Measurements from ENCODE around the gene PROCR. TPM values are rescaled to one million over a fixed set of nuclear protein-coding genes. Genes with fewer than 3 reads are reported as not detected.
A peak's percentile ranks its signal among the peaks of the same experiment; 100 is the strongest.
"Not testable (repeated sequence)": the region's sequence is repeated elsewhere in the genome, so short reads cannot be mapped to it uniquely, and the experiment has no call there.

Gene PROCR
- total and polyA plus RNA-seq, 5 donors from 2014 or later: 1.00 to 3.7 (median 1.7) TPM; not detected in 1

DNA sequence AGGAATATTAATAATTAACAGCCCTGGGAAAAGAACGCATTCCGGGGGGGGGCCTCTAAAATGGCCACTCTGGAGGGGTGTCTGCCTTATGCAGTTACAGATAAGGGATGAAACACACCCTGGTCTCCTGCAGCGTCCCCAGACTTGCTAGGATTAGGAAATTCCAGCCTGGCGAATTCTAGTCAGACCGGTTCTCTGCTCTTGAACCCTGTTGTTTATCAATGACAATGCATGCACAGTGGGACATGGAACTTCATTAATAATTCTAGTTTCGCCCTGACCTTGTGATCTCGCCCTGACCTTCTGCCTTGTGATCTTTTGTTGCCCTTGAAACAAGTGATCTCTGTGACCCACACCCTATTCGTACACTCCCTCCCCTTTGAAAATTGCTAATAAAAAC is 17.4 kb downstream of the PROCR start:
- not testable (repeated sequence) for ATAC-seq (ENCODE audit: low read depth in 2 of 2); H3K9me3 ChIP-seq (ENCODE audit: control insufficient read depth in 2 of 2, low read length in 2 of 2); H3K4me1 ChIP-seq (ENCODE audit: control insufficient read depth, insufficient read depth, low read length, poor library complexity, severe bottlenecking); H3K27me3 Mint-ChIP-seq; H3K4me1 Mint-ChIP-seq; H3K4me3 Mint-ChIP-seq; H3K27ac Mint-ChIP-seq; H3K9me3 Mint-ChIP-seq; DNase-seq; H3K36me3 ChIP-seq (ENCODE audit: control insufficient read depth, insufficient read depth, low read length); H3K27me3 ChIP-seq (ENCODE audit: control insufficient read depth, insufficient read depth, low read length); H3K4me3 ChIP-seq (ENCODE audit: low read depth, low read length); H3K27ac ChIP-seq (ENCODE audit: insufficient read depth, low read length, poor library complexity, severe bottlenecking)
- H3K36me3 Mint-ChIP-seq: peaks cover 27% of the 10 kb centered on the region

DNA sequence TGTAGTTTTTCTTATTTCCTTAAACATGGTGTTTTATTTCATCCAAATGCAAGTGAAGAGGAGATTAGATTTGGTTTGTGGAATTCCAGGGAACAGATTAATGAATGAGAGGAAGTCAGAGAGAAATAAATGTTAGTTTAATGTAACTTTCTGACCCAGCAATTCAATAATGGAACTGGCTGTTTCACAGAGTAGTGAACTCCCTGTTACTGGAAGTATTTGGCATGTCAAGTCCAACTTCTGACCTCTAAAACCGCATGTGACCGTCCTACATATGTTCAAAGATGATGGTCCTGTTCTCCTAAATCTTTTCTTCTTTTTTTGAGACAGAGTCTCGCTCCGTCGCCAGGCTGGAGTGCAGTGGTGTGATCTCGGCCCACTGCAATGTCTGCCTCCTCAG is 18.7 kb downstream of the PROCR start:
- Mint-ChIP-seq H3K4me1 (peaks cover 0 to 5% (median 3%) of the 10 kb centered on the region in 4 donors), H3K36me3 (peaks cover 23% of the 10 kb centered on the region), H3K27ac (peak overlapping the region in 1 of 3 donors; percentile 18), H3K4me3 (no peak overlapping the region), H3K27me3 (no peaks in the 10 kb centered on the region), H3K9me3 (peaks cover 0 to 9% (median 0%) of the 10 kb centered on the region in 7 donors)
- H3K4me3 ChIP-seq (ENCODE audit: low read depth, low read length): no peak overlapping the region
- no peaks in the 10 kb centered on the region for H3K4me1 ChIP-seq (ENCODE audit: control insufficient read depth, insufficient read depth, low read length, poor library complexity, severe bottlenecking)
- DNase-seq (no peak), ATAC-seq (ENCODE audit: low read depth in 2 of 2) (no peak)
- no peaks in the 10 kb centered on the region for H3K27me3 ChIP-seq (ENCODE audit: control insufficient read depth, insufficient read depth, low read length)
- H3K27ac ChIP-seq (ENCODE audit: insufficient read depth, low read length, poor library complexity, severe bottlenecking): no peak overlapping the region
- H3K9me3 ChIP-seq (ENCODE audit: control insufficient read depth in 2 of 2, low read length in 2 of 2): no peaks in the 10 kb centered on the region
- H3K36me3 ChIP-seq (ENCODE audit: control insufficient read depth, insufficient read depth, low read length): no peaks in the 10 kb centered on the region

DNA sequence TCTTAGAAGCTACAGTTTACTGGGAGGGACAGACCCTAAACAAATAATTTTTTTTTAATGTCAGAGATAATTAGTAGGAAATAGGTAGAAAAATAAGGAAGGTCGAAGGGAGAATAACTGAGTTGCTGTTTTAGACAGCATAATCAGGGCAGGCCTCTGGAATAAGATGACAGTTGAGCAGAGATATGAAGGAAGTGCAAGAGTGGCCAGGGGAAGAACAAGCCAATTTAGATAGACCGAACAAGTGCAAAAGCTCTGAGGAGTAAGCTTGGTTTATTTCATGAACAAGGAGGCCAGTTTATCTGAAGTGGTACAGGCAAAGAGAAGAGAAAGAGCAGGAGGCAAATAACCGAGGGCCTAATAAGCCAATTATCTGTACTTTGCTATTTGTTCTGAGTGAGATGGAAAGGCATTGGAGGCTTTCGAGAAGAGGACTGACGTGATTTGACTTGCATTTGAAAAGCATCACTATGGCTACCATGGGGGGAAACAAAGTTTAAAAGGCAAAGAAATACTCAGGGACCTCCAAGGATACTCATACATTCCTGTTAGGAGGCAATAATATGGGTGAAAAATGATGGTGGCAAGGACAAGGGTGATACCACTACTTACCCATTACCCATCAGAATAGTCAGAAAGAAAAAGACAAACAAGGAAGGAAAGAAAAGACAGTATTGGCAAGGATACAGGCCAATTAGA is 19.7 kb downstream of the PROCR start:
- Histone ChIP-seq H3K4me1 (ENCODE audit: control insufficient read depth, insufficient read depth, low read length, poor library complexity, severe bottlenecking) (no peaks in the 10 kb centered on the region), H3K36me3 (ENCODE audit: control insufficient read depth, insufficient read depth, low read length) (no peaks in the 10 kb centered on the region), H3K27me3 (ENCODE audit: control insufficient read depth, insufficient read depth, low read length) (no peaks in the 10 kb centered on the region), H3K27ac (ENCODE audit: insufficient read depth, low read length, poor library complexity, severe bottlenecking) (no peak overlapping the region), H3K9me3 (ENCODE audit: control insufficient read depth in 2 of 2, low read length in 2 of 2) (peaks cover 5 to 8% of the 10 kb centered on the region in 2 experiments), H3K4me3 (ENCODE audit: low read depth, low read length) (no peak overlapping the region)
- H3K4me3 Mint-ChIP-seq: no peak overlapping the region
- H3K27ac Mint-ChIP-seq: peak overlapping the region in 1 of 3 donors; percentile 72
- peaks cover 0 to 9% (median 3%) of the 10 kb centered on the region in 7 donors for H3K9me3 Mint-ChIP-seq
- peaks cover 0 to 5% (median 3%) of the 10 kb centered on the region in 4 donors for H3K4me1 Mint-ChIP-seq
- H3K27me3 Mint-ChIP-seq: no peaks in the 10 kb centered on the region
- DNase-seq (no peak), ATAC-seq (ENCODE audit: low read depth in 2 of 2) (no peak)
- peaks cover 23% of the 10 kb centered on the region for H3K36me3 Mint-ChIP-seq

DNA sequence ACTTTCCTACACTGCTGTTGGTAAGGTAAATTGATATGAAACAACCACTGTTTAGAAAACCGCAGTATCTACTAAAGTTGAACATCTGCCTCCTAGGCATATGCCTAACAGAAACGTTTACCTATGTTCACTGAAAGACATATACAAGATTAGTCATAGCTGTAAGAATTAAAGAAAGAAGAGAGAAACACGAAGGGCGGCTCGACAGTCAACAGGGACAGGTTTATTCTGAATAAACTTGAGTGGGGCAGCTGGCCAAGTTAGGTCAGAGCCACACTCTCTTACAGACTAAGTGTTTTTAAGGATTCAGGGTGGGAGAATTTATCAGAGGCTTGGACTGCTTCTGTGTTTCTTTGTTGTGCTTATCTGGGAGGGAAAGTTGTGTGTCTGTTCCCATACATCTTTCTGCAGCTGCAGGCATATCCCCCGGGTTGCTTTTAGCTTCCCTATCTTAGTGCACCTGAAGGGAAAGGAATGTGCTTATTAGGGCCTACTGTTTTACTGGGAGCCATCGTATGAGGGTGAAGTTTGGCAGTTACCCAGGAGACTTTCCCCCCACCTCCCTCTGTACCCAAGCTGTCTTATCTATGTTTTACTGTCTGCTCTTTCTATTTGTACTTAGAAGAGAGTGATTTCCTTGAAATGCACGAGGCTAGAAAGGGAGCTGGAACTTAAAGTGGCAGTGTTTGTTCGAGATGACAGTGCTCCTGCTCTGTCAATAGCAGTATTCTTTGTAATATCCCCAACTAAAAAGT is 20.4 kb downstream of the PROCR start:
- H3K4me1 ChIP-seq (ENCODE audit: control insufficient read depth, insufficient read depth, low read length, poor library complexity, severe bottlenecking): no peaks in the 10 kb centered on the region
- Mint-ChIP-seq H3K4me3 (no peak overlapping the region), H3K4me1 (peaks cover 0 to 5% (median 3%) of the 10 kb centered on the region in 4 donors), H3K9me3 (peaks cover 0 to 13% (median 10%) of the 10 kb centered on the region in 7 donors), H3K27ac (no peak overlapping the region), H3K27me3 (no peaks in the 10 kb centered on the region), H3K36me3 (peaks cover 29% of the 10 kb centered on the region)
- H3K27me3 ChIP-seq (ENCODE audit: control insufficient read depth, insufficient read depth, low read length): no peaks in the 10 kb centered on the region
- no peak overlapping the region for H3K27ac ChIP-seq (ENCODE audit: insufficient read depth, low read length, poor library complexity, severe bottlenecking)
- peaks cover 8 to 13% of the 10 kb centered on the region in 2 experiments for H3K9me3 ChIP-seq (ENCODE audit: control insufficient read depth in 2 of 2, low read length in 2 of 2)
- ATAC-seq (ENCODE audit: low read depth in 2 of 2) (no peak), DNase-seq (no peak)
- no peaks in the 10 kb centered on the region for H3K36me3 ChIP-seq (ENCODE audit: control insufficient read depth, insufficient read depth, low read length)
- no peak overlapping the region for H3K4me3 ChIP-seq (ENCODE audit: low read depth, low read length)

DNA sequence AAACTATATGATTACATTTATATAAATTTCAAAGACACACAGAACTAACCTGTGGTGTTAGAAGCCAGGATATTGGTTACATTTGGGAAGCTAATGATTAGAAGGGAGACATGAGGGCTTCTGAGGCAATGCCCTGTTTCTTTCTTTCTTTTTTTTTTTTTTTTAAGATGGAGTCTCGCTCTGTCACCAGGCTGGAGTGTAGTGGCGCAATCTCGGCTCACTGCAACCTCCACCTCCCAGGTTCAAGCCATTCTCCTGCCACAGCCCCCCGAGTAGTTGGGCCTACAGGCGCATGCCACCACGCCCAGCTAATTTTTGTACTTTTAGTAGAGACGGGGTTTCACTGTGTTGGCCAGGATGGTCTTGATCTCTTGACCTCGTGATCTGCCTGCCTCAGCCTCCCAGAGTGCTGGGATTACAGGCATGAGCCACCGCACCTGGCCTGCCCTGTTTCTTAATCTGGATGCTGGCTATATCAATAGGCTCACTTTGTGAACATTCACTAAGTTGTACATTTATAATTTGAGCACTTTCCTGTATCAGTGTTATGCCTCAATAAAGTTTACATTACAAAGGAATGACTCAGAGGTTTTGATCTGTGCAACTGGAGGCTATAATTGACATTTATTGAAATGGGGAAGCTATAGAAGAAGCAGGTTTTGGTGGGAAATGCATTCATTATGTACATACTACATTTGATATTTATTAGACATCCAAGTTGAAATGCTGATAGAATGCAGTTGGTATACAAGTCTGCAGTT is 21.3 kb downstream of the PROCR start:
- not testable (repeated sequence) for H3K27ac Mint-ChIP-seq; H3K27me3 Mint-ChIP-seq; H3K4me3 Mint-ChIP-seq; ATAC-seq (ENCODE audit: low read depth in 2 of 2); H3K4me1 Mint-ChIP-seq; H3K36me3 ChIP-seq (ENCODE audit: control insufficient read depth, insufficient read depth, low read length); H3K27me3 ChIP-seq (ENCODE audit: control insufficient read depth, insufficient read depth, low read length); DNase-seq; H3K4me1 ChIP-seq (ENCODE audit: control insufficient read depth, insufficient read depth, low read length, poor library complexity, severe bottlenecking); H3K27ac ChIP-seq (ENCODE audit: insufficient read depth, low read length, poor library complexity, severe bottlenecking); H3K4me3 ChIP-seq (ENCODE audit: low read depth, low read length)
- Mint-ChIP-seq H3K9me3 (peaks cover 0 to 13% (median 11%) of the 10 kb centered on the region in 7 donors), H3K36me3 (peaks cover 30% of the 10 kb centered on the region)
- H3K9me3 ChIP-seq (ENCODE audit: control insufficient read depth in 2 of 2, low read length in 2 of 2): peaks cover 8 to 13% of the 10 kb centered on the region in 2 experiments

DNA sequence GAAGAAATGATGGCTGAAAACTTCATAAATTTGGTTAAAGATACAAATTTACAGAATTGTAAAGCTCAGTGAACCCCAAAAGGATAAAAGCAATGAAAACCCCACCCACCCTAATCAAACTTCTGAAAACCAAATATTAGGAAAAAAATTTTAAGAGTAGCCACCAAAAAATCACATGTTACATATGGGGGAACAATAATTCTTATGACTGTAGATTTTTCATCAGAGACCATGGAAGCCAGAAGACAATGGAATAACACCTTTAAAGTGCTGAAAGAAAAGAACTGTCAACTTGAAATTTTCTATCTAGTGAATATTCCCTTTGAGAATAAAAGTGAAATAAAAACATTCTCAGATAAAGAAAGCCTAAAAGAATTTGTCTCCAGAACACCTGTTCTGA is 24.4 kb downstream of the PROCR start:
- Mint-ChIP-seq H3K4me1 (peaks cover 0 to 5% (median under 1%) of the 10 kb centered on the region in 4 donors), H3K36me3 (peaks cover 34% of the 10 kb centered on the region), H3K27ac (no peak overlapping the region), H3K27me3 (no peaks in the 10 kb centered on the region), H3K9me3 (peaks cover 0 to 16% (median 13%) of the 10 kb centered on the region in 7 donors), H3K4me3 (no peak overlapping the region)
- ATAC-seq (ENCODE audit: low read depth in 2 of 2) (no peak), DNase-seq (no peak)
- H3K27ac ChIP-seq (ENCODE audit: insufficient read depth, low read length, poor library complexity, severe bottlenecking): no peak overlapping the region
- no peaks in the 10 kb centered on the region for H3K27me3 ChIP-seq (ENCODE audit: control insufficient read depth, insufficient read depth, low read length)
- no peaks in the 10 kb centered on the region for H3K36me3 ChIP-seq (ENCODE audit: control insufficient read depth, insufficient read depth, low read length)
- peaks cover 8 to 13% of the 10 kb centered on the region in 2 experiments for H3K9me3 ChIP-seq (ENCODE audit: control insufficient read depth in 2 of 2, low read length in 2 of 2)
- H3K4me1 ChIP-seq (ENCODE audit: control insufficient read depth, insufficient read depth, low read length, poor library complexity, severe bottlenecking): no peaks in the 10 kb centered on the region
- no peak overlapping the region for H3K4me3 ChIP-seq (ENCODE audit: low read depth, low read length)

DNA sequence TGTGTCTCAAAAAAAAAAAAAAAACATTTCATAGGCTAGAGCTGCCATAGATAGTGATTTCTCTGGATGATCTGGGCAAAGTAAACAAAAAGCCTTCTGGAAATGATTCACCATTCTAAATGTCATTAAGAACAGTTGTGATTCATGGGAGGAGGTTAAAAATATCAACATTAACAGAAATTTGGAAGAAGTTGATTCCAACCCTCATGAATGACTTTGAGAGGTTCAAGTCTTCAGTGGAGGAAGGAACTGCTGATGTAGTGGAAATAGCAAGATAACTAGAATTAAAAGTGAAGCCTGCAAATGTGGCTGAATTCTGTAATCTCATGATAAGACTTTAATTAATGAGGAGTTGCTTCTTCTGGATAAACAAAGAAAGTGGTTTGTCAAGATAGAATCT is 27.9 kb downstream of the PROCR start:
- no peak for DNase-seq
- peaks cover 8 to 13% of the 10 kb centered on the region in 2 experiments for H3K9me3 ChIP-seq (ENCODE audit: control insufficient read depth in 2 of 2, low read length in 2 of 2)
- no peak overlapping the region for H3K4me3 ChIP-seq (ENCODE audit: low read depth, low read length)
- ATAC-seq (ENCODE audit: low read depth in 2 of 2): no peak
- Mint-ChIP-seq H3K27ac (no peak overlapping the region), H3K4me3 (no peak overlapping the region), H3K9me3 (peaks cover 0 to 16% (median 9%) of the 10 kb centered on the region in 7 donors), H3K27me3 (no peaks in the 10 kb centered on the region), H3K36me3 (peaks cover 26% of the 10 kb centered on the region), H3K4me1 (peaks cover 0 to 2% (median under 1%) of the 10 kb centered on the region in 4 donors)
- H3K27me3 ChIP-seq (ENCODE audit: control insufficient read depth, insufficient read depth, low read length): no peaks in the 10 kb centered on the region
- H3K36me3 ChIP-seq (ENCODE audit: control insufficient read depth, insufficient read depth, low read length): no peaks in the 10 kb centered on the region
- H3K27ac ChIP-seq (ENCODE audit: insufficient read depth, low read length, poor library complexity, severe bottlenecking): no peak overlapping the region
- no peaks in the 10 kb centered on the region for H3K4me1 ChIP-seq (ENCODE audit: control insufficient read depth, insufficient read depth, low read length, poor library complexity, severe bottlenecking)
